Hypothalamus (tissue), 51 donors: ENCODE measurements around the gene MCTP1.

Experiments
- DNase-seq, 51 donors: peaks; one replicate each; lab custom pipeline; 2025; lab: John Stamatoyannopoulos, UW

Gene MCTP1

GRCh38 chr5:95132096-95132495, 152.8 kb downstream of the MCTP1 start:
- DNase-seq, result no peak

DNA sequence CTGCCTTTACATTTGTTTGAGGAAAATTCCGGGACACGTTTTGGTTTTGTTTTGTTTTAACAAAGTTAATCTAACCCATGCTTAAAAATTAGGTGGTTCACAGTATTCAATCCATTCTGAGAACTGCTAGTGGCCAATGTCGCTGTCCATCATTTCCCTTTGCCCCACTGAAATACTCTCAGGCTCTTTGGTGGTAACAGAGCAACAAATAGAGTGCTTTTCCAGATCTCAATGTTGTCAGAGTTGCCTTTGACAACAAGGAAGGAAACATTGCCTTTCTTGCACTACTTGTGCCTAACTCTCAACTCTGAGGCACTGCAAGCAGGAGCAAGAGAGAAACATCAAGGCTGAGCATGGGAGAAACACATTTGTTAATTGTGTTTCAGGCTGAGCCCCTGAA, 154.0 kb downstream of the MCTP1 start:
- DNase-seq, result no peak

DNA sequence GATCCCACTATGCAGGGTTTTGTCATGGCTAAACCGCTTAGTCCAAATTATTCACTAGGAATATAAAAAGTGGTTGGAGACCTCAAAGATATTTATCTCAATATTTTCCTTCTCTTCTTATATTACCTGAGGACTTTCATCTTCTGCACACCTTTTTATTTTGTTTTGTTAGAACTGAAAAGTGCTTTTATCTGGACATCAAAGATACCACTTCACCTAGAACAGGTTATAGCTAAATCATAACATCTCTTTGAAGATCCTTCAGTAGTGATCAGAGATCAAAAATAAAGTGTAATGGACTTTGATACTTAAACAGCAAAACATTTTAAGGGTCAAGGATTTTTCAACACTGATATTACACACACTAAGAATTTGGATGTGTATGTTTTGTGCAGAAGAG, 160.2 kb downstream of the MCTP1 start:
- no peak for DNase-seq

- peak in 1 of 51 donors; percentile 11 for DNase-seq
Observed at GRCh38 chr5:95124101-95124500, 160.8 kb downstream of the MCTP1 start.

GRCh38 chr5:95114902-95115301, 170.0 kb downstream of the MCTP1 start:
- no peak for DNase-seq

- DNase-seq, result no peak
Observed at GRCh38 chr5:95114305-95114704, 170.6 kb downstream of the MCTP1 start.

- DNase-seq, result no peak
Observed at GRCh38 chr5:95113489-95113888, 171.4 kb downstream of the MCTP1 start.

GRCh38 chr5:95111141-95111540, 173.8 kb downstream of the MCTP1 start:
- no peak for DNase-seq

- DNase-seq, result no peak
Observed at GRCh38 chr5:95110118-95110517, 174.8 kb downstream of the MCTP1 start.

- no peak for DNase-seq
Observed at GRCh38 chr5:95107138-95107537, 177.8 kb downstream of the MCTP1 start.

GRCh38 chr5:95105638-95106037, 179.3 kb downstream of the MCTP1 start:
- DNase-seq, result no peak

DNA sequence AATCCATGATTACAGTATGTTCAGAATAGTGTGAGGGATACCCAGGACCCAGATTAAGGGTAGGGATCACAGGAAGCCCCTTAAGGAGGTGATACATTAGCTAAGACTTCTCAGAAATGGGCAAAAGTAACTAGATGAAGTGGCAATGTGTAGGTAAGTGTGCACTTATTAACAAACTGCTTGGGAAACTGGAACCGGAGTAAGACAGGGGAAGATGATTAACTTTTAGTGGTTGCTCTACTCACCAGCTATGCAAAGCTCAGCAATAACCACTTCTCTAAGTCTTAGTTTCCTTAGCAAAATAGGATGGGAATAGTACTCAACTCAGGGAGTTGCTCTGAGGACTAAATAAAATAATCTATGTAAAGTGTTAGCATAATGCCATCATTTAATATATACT, 182.2 kb downstream of the MCTP1 start:
- DNase-seq, result no peak

DNA sequence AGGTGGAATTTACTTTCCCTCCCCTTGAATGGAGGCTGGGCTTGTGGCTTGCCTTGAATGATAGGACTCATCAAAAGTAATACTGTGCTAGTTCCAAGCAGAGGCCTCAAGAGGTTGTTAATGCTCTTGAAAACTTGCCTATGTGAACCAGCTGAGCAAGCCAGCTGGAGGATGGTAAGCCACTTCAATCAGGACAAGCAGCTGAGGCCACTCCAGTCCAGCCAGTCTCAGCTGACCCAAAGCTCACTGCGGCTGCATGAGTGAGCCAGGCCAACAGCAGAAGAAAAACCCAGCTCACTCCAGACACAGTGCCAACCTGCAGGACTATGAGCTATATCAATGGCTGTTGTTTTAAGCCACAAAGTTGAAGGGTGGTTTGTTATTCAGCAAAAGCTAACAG, 182.8 kb downstream of the MCTP1 start:
- DNase-seq, result peak in 5 of 51 donors; percentile 1 to 24 (median 14)

- DNase-seq, result no peak
Observed at GRCh38 chr5:95100551-95100950, 184.3 kb downstream of the MCTP1 start.

GRCh38 chr5:95098012-95098411, 186.9 kb downstream of the MCTP1 start:
- DNase-seq, result no peak

GRCh38 chr5:95093211-95093610, 191.7 kb downstream of the MCTP1 start:
- DNase-seq, result no peak

DNA sequence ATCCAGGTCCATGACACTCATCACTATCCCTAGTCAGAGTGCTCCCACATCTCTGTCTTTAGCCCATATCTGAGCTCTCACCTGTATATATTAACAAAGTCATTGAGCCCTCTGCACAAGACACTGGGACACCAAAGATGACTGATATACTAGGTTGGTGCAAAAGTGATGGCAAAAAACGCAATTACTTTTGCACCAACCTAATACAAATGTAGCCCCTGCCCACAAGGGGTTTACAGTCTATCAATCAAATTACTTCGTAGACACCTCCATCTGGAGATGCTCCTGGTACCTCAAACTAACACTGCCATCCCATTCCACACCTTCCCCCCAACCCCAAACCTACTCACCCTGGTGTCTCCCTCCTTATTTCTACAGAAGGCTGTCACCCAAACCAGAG, 194.1 kb downstream of the MCTP1 start:
- DNase-seq, result no peak

GRCh38 chr5:95087816-95088317, 197.0 kb downstream of the MCTP1 start:
- peak in 1 of 51 donors; percentile 1 for DNase-seq

DNA sequence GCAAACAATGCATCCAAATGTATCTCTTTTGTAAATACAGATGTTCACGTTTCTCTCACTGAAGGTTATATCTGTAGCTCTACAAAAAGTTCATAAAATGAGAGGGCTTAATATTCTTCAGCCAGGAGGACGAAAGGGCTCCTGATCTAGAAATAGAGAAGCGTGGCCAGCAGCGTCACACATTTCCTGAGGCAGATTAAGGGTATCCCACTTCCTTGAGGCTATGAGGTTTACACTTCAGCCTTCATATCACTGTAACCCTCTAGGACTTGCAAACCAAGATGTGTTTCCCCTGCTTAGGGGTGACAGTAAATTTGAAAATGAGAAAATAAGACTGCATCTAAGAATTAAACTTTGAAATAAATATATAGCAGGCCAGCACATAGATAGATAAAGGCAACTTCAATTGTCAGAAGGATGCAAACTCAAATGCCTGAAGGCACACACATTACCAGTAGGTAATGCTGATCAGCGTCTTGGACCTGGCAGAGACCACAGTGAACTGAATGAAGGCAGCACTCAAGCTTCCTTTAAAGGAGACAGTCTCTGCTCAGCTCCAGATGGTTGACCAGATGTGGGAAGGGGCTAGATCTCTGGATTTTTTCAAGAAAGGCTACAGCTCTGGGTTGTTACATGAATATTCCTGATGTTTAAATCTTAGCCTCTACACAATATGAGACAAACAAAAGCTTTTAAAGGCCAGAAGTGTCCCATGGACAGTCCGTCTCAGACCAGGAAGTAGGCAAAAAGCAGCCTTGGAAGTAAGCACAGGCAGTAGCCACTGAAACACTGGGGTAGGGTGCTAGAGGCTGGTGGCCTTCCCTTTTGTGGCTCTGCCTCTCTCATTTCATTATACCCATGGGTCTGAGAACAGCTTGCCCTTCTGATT, 197.7 kb downstream of the MCTP1 start:
- peak in 1 of 51 donors; percentile 0 for DNase-seq

GRCh38 chr5:95084757-95085156, 200.1 kb downstream of the MCTP1 start:
- no peak for DNase-seq

DNA sequence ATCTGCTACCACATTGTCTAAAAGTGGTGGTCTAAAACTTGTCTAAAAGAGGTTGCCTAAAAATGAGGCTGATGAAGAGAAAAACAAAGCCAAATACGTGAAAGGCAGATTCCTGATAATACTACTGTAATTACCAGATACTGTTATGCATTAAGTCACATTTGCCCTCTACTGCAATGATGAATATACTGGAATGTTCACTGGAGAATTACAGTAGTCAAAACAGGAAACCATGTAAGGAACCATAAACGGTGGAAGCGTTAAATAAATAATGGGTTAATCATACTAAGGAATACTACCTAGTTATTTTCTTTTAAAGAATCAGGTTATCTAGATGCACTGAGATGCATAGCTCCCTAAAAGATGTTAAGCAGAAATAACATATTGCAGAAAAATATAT, 201.3 kb downstream of the MCTP1 start:
- DNase-seq, result no peak

DNA sequence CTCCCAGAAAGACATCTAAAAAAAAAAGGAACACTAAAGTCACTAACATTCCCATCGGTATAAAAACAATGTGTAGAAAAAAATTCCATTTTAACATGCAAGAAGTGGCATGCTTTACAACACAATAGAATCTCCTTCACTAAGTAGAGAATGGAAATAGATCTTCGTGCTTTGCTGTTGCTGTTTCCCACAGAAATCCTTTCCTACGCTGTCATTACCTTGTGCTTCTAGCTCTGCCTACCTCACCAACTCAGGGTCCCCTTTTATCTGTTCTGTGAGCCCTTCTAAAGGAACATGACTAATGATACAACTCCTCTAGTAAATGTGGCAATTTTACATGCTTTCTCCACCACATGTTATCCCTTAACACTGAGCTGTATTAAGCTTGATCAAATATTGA, 202.9 kb downstream of the MCTP1 start:
- DNase-seq, result peak in 1 of 51 donors; percentile 48
